ENCODE data around the gene UBE2E1. TPM values are rescaled to one million over a fixed set of nuclear protein-coding genes. Genes with fewer than 3 reads are reported as not detected.

UBE2E1 gene
- total and polyA plus RNA-seq, 2 donors: 89.1 to 95.2 TPM

DNA sequence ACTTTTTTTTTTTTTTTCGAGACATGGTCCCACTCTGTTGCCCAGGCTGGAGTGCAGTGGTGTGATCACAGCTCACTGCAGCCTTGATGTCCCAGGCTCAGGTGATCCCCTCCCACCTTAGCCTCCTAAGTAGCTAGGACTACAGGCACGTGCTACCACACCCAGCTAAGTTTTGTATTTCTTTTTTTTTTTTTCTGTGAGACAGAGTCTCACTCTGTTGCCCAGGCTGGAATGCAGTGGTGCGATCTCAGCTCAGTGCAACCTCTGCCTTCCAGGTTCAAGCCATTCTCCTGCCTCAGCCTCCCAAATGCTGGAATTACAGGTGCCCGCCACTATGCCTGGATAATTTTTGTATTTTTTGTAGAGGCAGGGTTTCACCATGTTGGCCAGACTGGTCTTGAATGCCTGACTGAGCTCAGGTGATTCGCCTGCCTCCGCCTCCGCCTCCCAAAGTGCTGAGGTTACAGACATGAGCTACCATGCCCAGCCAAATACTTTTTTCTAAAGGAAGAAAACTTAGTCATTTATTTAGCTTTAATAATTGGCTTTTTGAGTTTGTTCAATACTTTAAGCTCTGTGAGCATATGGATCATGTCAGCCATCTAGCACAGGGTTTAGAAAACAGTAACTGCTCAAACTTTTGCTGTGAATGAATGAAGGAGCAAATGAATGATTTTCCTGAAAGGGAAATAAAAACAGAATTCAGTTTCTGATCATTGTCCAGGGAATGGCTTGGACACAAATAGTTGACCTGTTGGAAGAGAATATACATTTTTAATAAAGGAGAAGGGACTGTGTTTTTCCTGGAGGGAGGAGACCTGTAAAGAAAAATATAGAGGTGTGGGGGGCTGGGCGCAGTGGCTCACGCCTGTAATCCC lies 26.0 kb downstream of the UBE2E1 start:
- H3K4me1 ChIP-seq (ENCODE audit: control insufficient read depth in 2 of 2, insufficient read depth in 2 of 2, low read length in 2 of 2): peaks cover 0 to 8% of the 10 kb centered on the region in 2 donors
- WGBS: 95% methylated on average over 9 of the region's 9 CpGs
- H3K36me3 ChIP-seq (ENCODE audit: control insufficient read depth in 2 of 2, insufficient read depth in 2 of 2, low read length in 1 of 2): no peaks in the 10 kb centered on the region
- H3K4me3 ChIP-seq (ENCODE audit: low read length in 2 of 2): no peak overlapping the region
- DNase-seq (ENCODE audit: low read depth in 6 of 9, low spot score in 9 of 9): no peak
- no peak overlapping the region for H3K27ac ChIP-seq (ENCODE audit: low read depth in 1 of 2, low read length in 1 of 2)
- no peaks in the 10 kb centered on the region for H3K27me3 ChIP-seq (ENCODE audit: control insufficient read depth in 2 of 2, insufficient read depth in 1 of 2, low read length in 1 of 2)
- H3K9me3 ChIP-seq (ENCODE audit: control insufficient read depth in 2 of 2, insufficient read depth in 1 of 2, low read length in 1 of 2): no peaks in the 10 kb centered on the region

DNA sequence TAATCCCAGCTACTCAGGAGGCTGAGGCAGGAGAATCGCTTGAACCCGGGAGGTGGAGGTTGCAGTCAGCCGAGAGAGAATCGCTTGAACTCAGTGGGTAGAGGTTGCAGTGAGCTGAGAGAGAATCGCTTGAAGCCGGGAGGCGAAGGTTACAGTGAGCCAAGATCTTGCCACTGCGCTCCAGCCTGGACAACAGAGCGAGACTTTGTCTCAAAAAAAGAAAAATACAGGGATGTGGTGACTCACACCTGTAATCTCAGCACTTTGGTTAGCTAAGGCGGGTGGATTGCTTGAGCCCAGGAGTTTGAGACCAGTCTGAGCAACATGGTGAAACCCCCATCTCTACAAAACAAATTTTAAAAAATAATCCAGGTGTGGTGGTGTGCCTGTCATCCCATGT lies 26.8 kb downstream of the UBE2E1 start:
- no peaks in the 10 kb centered on the region for H3K36me3 ChIP-seq (ENCODE audit: control insufficient read depth in 2 of 2, insufficient read depth in 2 of 2, low read length in 1 of 2)
- H3K4me3 ChIP-seq (ENCODE audit: low read length in 2 of 2): no peak overlapping the region
- H3K4me1 ChIP-seq (ENCODE audit: control insufficient read depth in 2 of 2, insufficient read depth in 2 of 2, low read length in 2 of 2): peaks cover 0 to 8% of the 10 kb centered on the region in 2 donors
- H3K9me3 ChIP-seq (ENCODE audit: control insufficient read depth in 2 of 2, insufficient read depth in 1 of 2, low read length in 1 of 2): no peaks in the 10 kb centered on the region
- DNase-seq (ENCODE audit: low read depth in 6 of 9, low spot score in 9 of 9): no peak
- H3K27me3 ChIP-seq (ENCODE audit: control insufficient read depth in 2 of 2, insufficient read depth in 1 of 2, low read length in 1 of 2): no peaks in the 10 kb centered on the region
- H3K27ac ChIP-seq (ENCODE audit: low read depth in 1 of 2, low read length in 1 of 2): no peak overlapping the region
- 98% methylated on average over 10 of the region's 10 CpGs for WGBS

DNA sequence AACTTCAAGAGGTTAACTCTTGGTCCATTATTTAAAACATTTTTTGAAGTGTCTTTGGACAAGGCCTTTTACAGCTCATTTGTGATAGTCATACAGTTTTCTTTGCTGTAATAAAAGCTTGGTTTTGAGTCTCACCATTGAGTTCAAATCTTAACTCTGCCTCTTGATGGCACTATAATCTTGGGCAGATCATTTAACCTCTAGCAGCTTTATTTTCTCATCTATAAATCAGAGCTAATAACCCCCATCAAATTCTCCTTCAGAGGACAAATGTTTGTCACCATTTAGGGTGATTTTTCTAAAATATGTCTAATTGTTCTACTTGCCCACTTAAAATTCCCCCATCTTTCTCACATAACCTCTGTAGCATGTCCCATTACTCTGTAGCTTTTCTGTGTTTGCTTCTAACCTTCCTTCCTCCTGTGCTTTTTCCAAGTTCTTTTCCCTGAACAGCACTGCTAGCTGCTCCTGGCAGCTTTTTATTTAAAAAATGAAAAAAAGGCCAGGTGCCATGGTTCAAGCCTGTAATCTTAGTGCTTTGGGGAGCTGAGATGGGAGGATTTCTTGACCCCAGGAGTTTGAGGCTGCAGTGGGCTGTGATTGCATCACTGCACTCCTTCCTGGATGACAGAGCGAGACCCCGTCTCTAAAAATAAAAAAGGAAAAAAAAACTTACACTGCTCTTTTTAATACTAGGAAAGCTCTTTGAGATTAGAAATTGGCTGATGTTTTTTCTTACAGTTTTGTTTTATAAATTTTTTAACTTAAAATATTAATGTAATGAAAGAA lies 28.5 kb downstream of the UBE2E1 start:
- H3K27me3 ChIP-seq (ENCODE audit: control insufficient read depth in 2 of 2, insufficient read depth in 1 of 2, low read length in 1 of 2): no peaks in the 10 kb centered on the region
- 69% methylated on average over 2 of the region's 2 CpGs for WGBS

DNA sequence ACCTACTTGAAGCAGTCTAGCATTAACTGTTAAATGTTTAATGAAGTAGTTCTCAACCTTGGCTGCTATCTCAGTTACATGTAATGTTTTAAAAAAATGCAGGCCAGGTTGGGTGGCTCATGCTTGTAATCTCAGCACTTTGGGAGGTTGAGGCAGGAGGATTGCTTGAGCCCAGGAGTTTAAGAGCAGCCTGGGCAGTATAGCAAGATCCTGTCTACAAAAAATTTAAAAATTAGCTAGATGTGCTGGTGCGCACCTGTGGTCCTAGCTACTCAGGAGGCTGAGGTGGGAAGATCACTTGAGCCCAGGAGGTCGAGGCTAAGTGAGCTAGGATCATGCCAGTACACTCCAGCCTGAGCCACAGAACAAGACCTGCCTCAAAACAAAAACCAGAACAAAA lies 29.3 kb downstream of the UBE2E1 start:
- H3K9me3 ChIP-seq (ENCODE audit: control insufficient read depth in 2 of 2, insufficient read depth in 1 of 2, low read length in 1 of 2): no peaks in the 10 kb centered on the region
- peaks cover 0 to 8% of the 10 kb centered on the region in 2 donors for H3K4me1 ChIP-seq (ENCODE audit: control insufficient read depth in 2 of 2, insufficient read depth in 2 of 2, low read length in 2 of 2)
- H3K27me3 ChIP-seq (ENCODE audit: control insufficient read depth in 2 of 2, insufficient read depth in 1 of 2, low read length in 1 of 2): no peaks in the 10 kb centered on the region
- DNase-seq (ENCODE audit: low read depth in 6 of 9, low spot score in 9 of 9): no peak
- no peak overlapping the region for H3K4me3 ChIP-seq (ENCODE audit: low read length in 2 of 2)
- no peaks in the 10 kb centered on the region for H3K36me3 ChIP-seq (ENCODE audit: control insufficient read depth in 2 of 2, insufficient read depth in 2 of 2, low read length in 1 of 2)
- no peak overlapping the region for H3K27ac ChIP-seq (ENCODE audit: low read depth in 1 of 2, low read length in 1 of 2)
- WGBS: 96% methylated on average over 2 of the region's 2 CpGs

More for the DNA sequence above, 28.5 kb downstream of the UBE2E1 start:
- Histone ChIP-seq H3K27ac (ENCODE audit: low read depth in 1 of 2, low read length in 1 of 2) (no peak overlapping the region), H3K9me3 (ENCODE audit: control insufficient read depth in 2 of 2, insufficient read depth in 1 of 2, low read length in 1 of 2) (no peaks in the 10 kb centered on the region), H3K4me1 (ENCODE audit: control insufficient read depth in 2 of 2, insufficient read depth in 2 of 2, low read length in 2 of 2) (peaks cover 0 to 8% of the 10 kb centered on the region in 2 donors), H3K36me3 (ENCODE audit: control insufficient read depth in 2 of 2, insufficient read depth in 2 of 2, low read length in 1 of 2) (no peaks in the 10 kb centered on the region), H3K4me3 (ENCODE audit: low read length in 2 of 2) (no peak overlapping the region)
- DNase-seq (ENCODE audit: low read depth in 6 of 9, low spot score in 9 of 9): no peak

DNA sequence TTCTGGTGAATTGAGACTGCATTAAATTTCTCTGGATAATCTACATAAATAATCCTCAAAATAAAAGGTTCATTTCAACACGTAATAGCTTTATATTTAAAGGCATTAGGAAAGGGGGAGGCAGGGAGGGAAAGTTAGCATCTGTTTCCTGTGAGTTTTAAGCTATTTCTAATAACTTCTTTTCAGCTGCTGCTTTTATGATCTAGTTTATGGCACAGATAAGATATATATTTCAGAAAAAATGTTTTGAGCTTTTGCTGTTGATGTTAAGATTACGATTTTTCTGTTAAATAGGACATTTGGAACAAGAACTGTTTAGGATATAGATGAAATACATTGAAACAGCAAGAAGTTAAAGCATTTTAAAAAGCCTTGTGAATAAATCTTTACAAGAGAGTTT lies 30.0 kb downstream of the UBE2E1 start:
- no peak overlapping the region for H3K4me3 ChIP-seq (ENCODE audit: low read length in 2 of 2)
- H3K4me1 ChIP-seq (ENCODE audit: control insufficient read depth in 2 of 2, insufficient read depth in 2 of 2, low read length in 2 of 2): peaks cover 0 to 6% of the 10 kb centered on the region in 2 donors
- H3K36me3 ChIP-seq (ENCODE audit: control insufficient read depth in 2 of 2, insufficient read depth in 2 of 2, low read length in 1 of 2): no peaks in the 10 kb centered on the region
- DNase-seq (ENCODE audit: low read depth in 6 of 9, low spot score in 9 of 9): no peak
- no peak overlapping the region for H3K27ac ChIP-seq (ENCODE audit: low read depth in 1 of 2, low read length in 1 of 2)
- WGBS: 28% methylated on average over 2 of the region's 2 CpGs
- H3K9me3 ChIP-seq (ENCODE audit: control insufficient read depth in 2 of 2, insufficient read depth in 1 of 2, low read length in 1 of 2): no peaks in the 10 kb centered on the region
- H3K27me3 ChIP-seq (ENCODE audit: control insufficient read depth in 2 of 2, insufficient read depth in 1 of 2, low read length in 1 of 2): no peaks in the 10 kb centered on the region

DNA sequence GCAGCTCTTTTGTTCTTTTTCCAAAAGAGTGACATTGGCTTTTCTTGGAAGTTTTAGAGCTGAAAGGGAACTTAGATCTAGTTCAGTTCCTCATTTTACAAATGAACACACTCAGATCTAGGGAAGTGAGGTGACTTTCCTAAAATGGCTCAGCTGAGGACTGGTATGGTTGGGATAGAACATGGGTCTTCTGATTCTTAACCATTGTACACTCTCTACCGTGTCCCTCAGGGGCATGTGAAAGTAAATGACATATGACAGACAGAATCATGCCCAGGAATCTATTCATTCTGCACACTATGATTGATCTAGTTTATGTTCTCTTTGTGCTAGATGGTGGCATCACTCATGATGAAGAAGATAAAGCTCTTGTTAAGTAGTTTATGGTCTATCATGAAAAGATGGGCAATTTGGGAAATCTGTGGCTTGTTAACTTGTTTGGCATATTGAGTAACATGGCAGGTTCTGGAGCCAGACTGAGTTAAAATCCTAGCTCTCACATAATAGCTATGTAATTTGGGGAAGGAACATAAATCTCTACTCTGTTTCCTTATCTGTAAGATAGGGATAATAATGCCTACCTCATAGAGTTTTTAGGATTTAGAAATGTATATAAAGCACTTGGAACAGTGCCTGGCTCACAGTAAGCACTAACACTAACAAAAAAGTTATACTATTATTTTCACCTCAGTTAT lies 30.9 kb downstream of the UBE2E1 start:
- Histone ChIP-seq H3K9me3 (ENCODE audit: control insufficient read depth in 2 of 2, insufficient read depth in 1 of 2, low read length in 1 of 2) (no peaks in the 10 kb centered on the region), H3K27me3 (ENCODE audit: control insufficient read depth in 2 of 2, insufficient read depth in 1 of 2, low read length in 1 of 2) (no peaks in the 10 kb centered on the region), H3K4me1 (ENCODE audit: control insufficient read depth in 2 of 2, insufficient read depth in 2 of 2, low read length in 2 of 2) (peaks cover 0 to 4% of the 10 kb centered on the region in 2 donors), H3K36me3 (ENCODE audit: control insufficient read depth in 2 of 2, insufficient read depth in 2 of 2, low read length in 1 of 2) (no peaks in the 10 kb centered on the region), H3K27ac (ENCODE audit: low read depth in 1 of 2, low read length in 1 of 2) (no peak overlapping the region), H3K4me3 (ENCODE audit: low read length in 2 of 2) (no peak overlapping the region)
- DNase-seq (ENCODE audit: low read depth in 6 of 9, low spot score in 9 of 9): no peak
- 16% methylated on average over 1 of the region's 1 CpG for WGBS

DNA sequence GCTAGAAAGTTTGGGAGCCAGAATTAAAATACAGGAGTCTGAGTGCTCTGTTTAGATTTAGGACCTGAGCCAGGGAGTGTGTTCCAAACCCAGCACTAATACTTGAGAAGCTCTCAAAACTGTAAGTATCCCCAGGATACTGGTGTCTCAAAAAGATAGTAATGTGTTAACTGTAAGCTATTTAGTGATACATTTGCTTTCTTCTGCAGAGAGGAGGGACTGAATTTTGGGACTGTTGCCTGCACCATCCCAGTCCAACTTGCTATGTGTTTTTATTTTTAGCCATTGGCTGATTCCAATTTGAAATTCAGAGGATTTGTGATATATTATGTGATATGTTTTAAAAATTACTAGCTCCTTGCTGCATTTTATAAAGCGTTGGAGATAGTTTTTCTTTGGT lies 31.5 kb downstream of the UBE2E1 start:
- Histone ChIP-seq H3K36me3 (ENCODE audit: control insufficient read depth in 2 of 2, insufficient read depth in 2 of 2, low read length in 1 of 2) (no peaks in the 10 kb centered on the region), H3K27me3 (ENCODE audit: control insufficient read depth in 2 of 2, insufficient read depth in 1 of 2, low read length in 1 of 2) (no peaks in the 10 kb centered on the region), H3K9me3 (ENCODE audit: control insufficient read depth in 2 of 2, insufficient read depth in 1 of 2, low read length in 1 of 2) (no peaks in the 10 kb centered on the region), H3K4me1 (ENCODE audit: control insufficient read depth in 2 of 2, insufficient read depth in 2 of 2, low read length in 2 of 2) (peaks cover 0 to 4% of the 10 kb centered on the region in 2 donors), H3K4me3 (ENCODE audit: low read length in 2 of 2) (no peak overlapping the region), H3K27ac (ENCODE audit: low read depth in 1 of 2, low read length in 1 of 2) (no peak overlapping the region)
- WGBS: 96% methylated on average over 1 of the region's 1 CpG
- no peak for DNase-seq (ENCODE audit: low read depth in 6 of 9, low spot score in 9 of 9)

DNA sequence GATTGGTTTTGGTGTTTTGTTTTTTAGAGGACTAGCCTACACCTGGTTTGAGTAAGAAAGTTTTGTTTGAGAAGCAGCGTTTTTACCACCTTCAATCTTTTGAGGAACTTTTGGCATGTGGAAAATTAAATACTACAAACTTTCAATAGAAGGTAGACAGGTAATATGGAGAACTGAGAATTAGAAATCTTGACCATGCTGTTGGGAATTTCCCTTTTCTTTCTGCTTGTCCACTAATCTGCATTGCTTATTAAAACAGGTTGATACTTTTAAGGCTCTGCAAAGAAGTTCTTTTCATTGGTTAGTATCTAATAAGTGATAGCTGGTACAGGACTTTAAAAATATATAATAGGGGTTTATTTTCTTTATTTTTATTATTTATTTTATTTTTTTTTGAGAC lies 31.9 kb downstream of the UBE2E1 start:
- Histone ChIP-seq H3K4me3 (ENCODE audit: low read length in 2 of 2) (no peak overlapping the region), H3K4me1 (ENCODE audit: control insufficient read depth in 2 of 2, insufficient read depth in 2 of 2, low read length in 2 of 2) (peaks cover 0 to 4% of the 10 kb centered on the region in 2 donors), H3K36me3 (ENCODE audit: control insufficient read depth in 2 of 2, insufficient read depth in 2 of 2, low read length in 1 of 2) (no peaks in the 10 kb centered on the region), H3K27ac (ENCODE audit: low read depth in 1 of 2, low read length in 1 of 2) (no peak overlapping the region), H3K9me3 (ENCODE audit: control insufficient read depth in 2 of 2, insufficient read depth in 1 of 2, low read length in 1 of 2) (no peaks in the 10 kb centered on the region), H3K27me3 (ENCODE audit: control insufficient read depth in 2 of 2, insufficient read depth in 1 of 2, low read length in 1 of 2) (no peaks in the 10 kb centered on the region)
- no peak for DNase-seq (ENCODE audit: low read depth in 6 of 9, low spot score in 9 of 9)
- WGBS: 95% methylated on average over 1 of the region's 1 CpG

DNA sequence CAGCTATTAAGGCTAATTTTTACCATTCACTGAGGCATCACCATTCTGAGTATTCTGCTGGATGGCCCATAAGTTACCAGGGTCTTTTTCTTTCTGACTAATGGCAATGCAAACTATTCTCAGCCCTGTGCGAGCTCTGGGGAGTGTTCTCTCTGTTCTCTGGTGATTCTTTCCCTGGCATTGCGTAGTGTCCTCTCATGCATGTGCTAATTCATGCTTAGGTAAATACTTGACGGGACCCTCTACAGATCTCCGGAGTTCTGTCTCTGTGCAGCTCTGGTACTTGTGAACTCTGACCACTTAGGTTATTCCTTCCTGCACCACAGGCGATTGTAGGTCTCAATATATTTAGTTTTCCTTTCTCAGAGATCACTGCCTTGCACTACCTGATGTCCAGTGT lies 34.8 kb downstream of the UBE2E1 start:
- H3K4me1 ChIP-seq (ENCODE audit: control insufficient read depth in 2 of 2, insufficient read depth in 2 of 2, low read length in 2 of 2): no peaks in the 10 kb centered on the region
- no peak for DNase-seq (ENCODE audit: low read depth in 6 of 9, low spot score in 9 of 9)
- H3K36me3 ChIP-seq (ENCODE audit: control insufficient read depth in 2 of 2, insufficient read depth in 2 of 2, low read length in 1 of 2): peaks cover 0 to 4% of the 10 kb centered on the region in 2 donors
- H3K9me3 ChIP-seq (ENCODE audit: control insufficient read depth in 2 of 2, insufficient read depth in 1 of 2, low read length in 1 of 2): no peaks in the 10 kb centered on the region
- WGBS: 96% methylated on average over 5 of the region's 5 CpGs
- H3K27me3 ChIP-seq (ENCODE audit: control insufficient read depth in 2 of 2, insufficient read depth in 1 of 2, low read length in 1 of 2): no peaks in the 10 kb centered on the region
- H3K4me3 ChIP-seq (ENCODE audit: low read length in 2 of 2): no peak overlapping the region
- no peak overlapping the region for H3K27ac ChIP-seq (ENCODE audit: low read depth in 1 of 2, low read length in 1 of 2)

Measured in thymus (tissue), 11 donors.